Measurements from ENCODE around the gene MYT1. TPM values are rescaled to one million over a fixed set of nuclear protein-coding genes. Genes with fewer than 3 reads are reported as not detected.

Gene MYT1
- total and polyA plus RNA-seq, 2 of the 13 experiments (the other 11 are each of a cell fraction or from before 2014, with no cell fraction given) = 0.58 to 2.5 TPM

- TF ChIP-seq ZNF839 (CRISPR knock-in tag; IDR thresholded peaks at IDR 0.05; ENCODE audit: borderline replicate concordance) (no peak), ZNF225 (CRISPR knock-in tag; IDR thresholded peaks at IDR 0.05) (no peak), ZNF10 (CRISPR knock-in tag; IDR thresholded peaks at IDR 0.05; ENCODE audit: borderline replicate concordance, low read depth) (no peak), ZKSCAN1 (IDR thresholded peaks at IDR 0.05; ENCODE audit: low read length) (no peak), PCBP2 (optimal IDR thresholded peaks at IDR 0.05; ENCODE audit: low read depth, low read length, poor library complexity, severe bottlenecking) (no peak), MYPOP (CRISPR knock-in tag; IDR thresholded peaks at IDR 0.05) (peak; percentile 65; the same call in 1 of the 2 replicates), ZNF138 (CRISPR knock-in tag; IDR thresholded peaks at IDR 0.05; ENCODE audit: low read depth) (no peak), NCOR1 (IDR thresholded peaks at IDR 0.05; ENCODE audit: borderline replicate concordance, low read length) (no peak; the same call in 1 of the 2 replicates), ZFP62 (CRISPR knock-in tag; IDR thresholded peaks at IDR 0.05) (no peak), ZNF660 (CRISPR knock-in tag; IDR thresholded peaks at IDR 0.05; ENCODE audit: borderline replicate concordance, low read depth) (no peak), SP2 (CRISPR knock-in tag; IDR thresholded peaks at IDR 0.05) (no peak), SOX13 (IDR thresholded peaks at IDR 0.05) (0 out of 2 replicates have a peak, but pooled peaks have one; percentile 31), SOX13 (CRISPR knock-in tag; conservative IDR thresholded peaks at IDR 0.05 in 1 of 2, IDR thresholded peaks at IDR 0.05 in 1 of 2) (peak in 1 of 2 experiments; percentile 60; a peak in 2 of 4 replicates), ZNF770 (CRISPR knock-in tag; IDR thresholded peaks at IDR 0.05) (no peak), ZNF281 (CRISPR knock-in tag; IDR thresholded peaks at IDR 0.05; ENCODE audit: borderline replicate concordance) (peak; percentile 62), RXRA (CRISPR knock-in tag; IDR thresholded peaks at IDR 0.05) (peak; percentile 50; the same call in 1 of the 2 replicates), ZEB1 (IDR thresholded peaks at IDR 0.05; ENCODE audit: insufficient replicate concordance, low read depth) (no peak), KDM2A (CRISPR knock-in tag; IDR thresholded peaks at IDR 0.05; ENCODE audit: borderline replicate concordance, low read depth) (0 out of 2 replicates have a peak, but pooled peaks have one; percentile 57)
- TF ChIP-seq, protein P1, sequence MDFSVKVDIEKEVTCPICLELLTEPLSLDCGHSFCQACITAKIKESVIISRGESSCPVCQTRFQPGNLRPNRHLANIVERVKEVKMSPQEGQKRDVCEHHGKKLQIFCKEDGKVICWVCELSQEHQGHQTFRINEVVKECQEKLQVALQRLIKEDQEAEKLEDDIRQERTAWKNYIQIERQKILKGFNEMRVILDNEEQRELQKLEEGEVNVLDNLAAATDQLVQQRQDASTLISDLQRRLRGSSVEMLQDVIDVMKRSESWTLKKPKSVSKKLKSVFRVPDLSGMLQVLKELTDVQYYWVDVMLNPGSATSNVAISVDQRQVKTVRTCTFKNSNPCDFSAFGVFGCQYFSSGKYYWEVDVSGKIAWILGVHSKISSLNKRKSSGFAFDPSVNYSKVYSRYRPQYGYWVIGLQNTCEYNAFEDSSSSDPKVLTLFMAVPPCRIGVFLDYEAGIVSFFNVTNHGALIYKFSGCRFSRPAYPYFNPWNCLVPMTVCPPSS (IDR thresholded peaks at IDR 0.05) = no peak
- TF ChIP-seq, protein P2, sequence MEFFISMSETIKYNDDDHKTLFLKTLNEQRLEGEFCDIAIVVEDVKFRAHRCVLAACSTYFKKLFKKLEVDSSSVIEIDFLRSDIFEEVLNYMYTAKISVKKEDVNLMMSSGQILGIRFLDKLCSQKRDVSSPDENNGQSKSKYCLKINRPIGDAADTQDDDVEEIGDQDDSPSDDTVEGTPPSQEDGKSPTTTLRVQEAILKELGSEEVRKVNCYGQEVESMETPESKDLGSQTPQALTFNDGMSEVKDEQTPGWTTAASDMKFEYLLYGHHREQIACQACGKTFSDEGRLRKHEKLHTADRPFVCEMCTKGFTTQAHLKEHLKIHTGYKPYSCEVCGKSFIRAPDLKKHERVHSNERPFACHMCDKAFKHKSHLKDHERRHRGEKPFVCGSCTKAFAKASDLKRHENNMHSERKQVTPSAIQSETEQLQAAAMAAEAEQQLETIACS (CRISPR knock-in tag; IDR thresholded peaks at IDR 0.05) = no peak
Observed at GRCh38 chr20:64238115-64238825, 74.0 kb downstream of the MYT1 start (continued).

Data from HepG2 (cell line).